Left cardiac atrium (tissue), 4 donors: ENCODE data around the gene AKNA. TPM values are rescaled to one million over a fixed set of nuclear protein-coding genes. Genes with fewer than 3 reads are reported as not detected.
"Not testable (repeated sequence)": the region's sequence is repeated elsewhere in the genome, so short reads cannot be mapped to it uniquely, and the experiment has no call there.

Experiments used
- ATAC-seq, 2 donors: fragments of 200-7000 bp; cut with Tn5 transposase; one replicate each; pipeline ENCODE4 v1.9.1; 2020; ENCODE audit warnings: mild to moderate bottlenecking in 2 of 2, moderate library complexity in 2 of 2
- DNase-seq: peaks from one replicate; pipeline ENCODE4 v3.0.0-alpha.2; 2020
- intact Hi-C, 2 donors: fragments of 100-400 bp; cut with DNase I; formaldehyde crosslinking; loops; one replicate each; pipeline versions ENCODE4 v1.14.1 to v1.15.1; 2022 to 2023
- total RNA-seq, 2 donors: library from RNA; stranded (reverse); fragmentation: NEBNext Ultra II Directional; extraction: Animal tissue kit (Norgen Biotek cat#: 25700); gene quantifications; one replicate each; pipeline ENCODE4 v1.2.1, GENCODE V29; 2021
- donor health status: DM: no; HTN: yes; CAD: no.
- donor health status: DM: no; HTN: yes; CAD: no; lungs with severe emphysema.
- donor health status: DM: yes; HTN: yes; CAD: no.
- donor health status: Dilated cardiomyopathy.

AKNA gene
- total RNA-seq, 2 donors from 2014 or later = 9.1 to 13.0 TPM

DNA sequence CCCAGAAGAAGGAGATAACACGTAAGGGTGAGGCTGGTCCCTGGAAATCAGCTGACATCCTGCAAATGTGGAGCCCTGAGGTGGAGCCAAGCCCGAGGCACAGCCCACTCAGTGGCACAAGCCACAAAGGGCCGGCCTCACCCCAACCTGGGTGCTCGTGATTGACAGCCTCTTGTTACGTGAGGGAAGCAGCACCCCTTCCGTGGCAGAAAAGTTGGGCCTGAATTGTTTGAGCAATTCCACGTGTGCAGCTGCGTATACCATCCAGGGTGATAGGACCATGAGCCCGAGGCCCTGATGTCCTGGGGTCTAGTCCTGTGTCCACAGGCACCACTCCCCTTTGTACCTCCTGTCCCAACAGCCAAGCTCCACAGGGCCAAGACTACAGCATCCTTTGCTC is 53.3 kb downstream of the AKNA start:
- ATAC-seq (no peak), DNase-seq (no peak)
- intact Hi-C loops = no loop called here

- DNase-seq, intact Hi-C loops: not testable (repeated sequence)
Observed at GRCh38 chr9:114333718-114334117, 54.1 kb downstream of the AKNA start.

DNA sequence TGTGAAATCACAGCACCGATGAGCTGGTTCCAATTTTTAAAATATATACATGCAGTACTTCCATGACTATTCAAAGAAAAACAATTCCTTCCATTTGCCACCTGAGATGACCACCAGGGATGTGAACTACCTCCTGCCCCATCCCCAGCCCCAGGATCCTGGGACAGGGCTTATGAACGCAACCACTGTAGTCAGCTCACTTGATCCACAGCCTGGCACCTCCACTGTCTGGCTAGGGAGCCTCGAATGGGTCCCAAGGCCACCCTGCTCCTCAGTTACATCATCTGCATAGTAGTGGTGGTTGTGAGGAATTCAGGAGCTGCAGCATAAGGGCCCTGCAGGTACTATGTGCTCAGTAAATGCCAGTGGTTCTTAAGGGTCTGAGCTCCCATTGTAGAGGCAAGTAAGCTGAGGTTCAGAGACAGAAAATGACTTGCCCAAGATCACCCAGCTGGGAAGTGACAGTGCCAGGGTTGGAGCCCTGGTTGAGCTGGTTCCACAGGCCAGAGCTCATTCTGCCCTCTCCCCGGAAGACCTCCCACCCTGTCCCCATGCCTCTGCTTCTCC is 55.2 kb downstream of the AKNA start:
- DNase-seq, intact Hi-C loops, ATAC-seq: not testable (repeated sequence)

More at GRCh38 chr9:114333718-114334117, 54.1 kb downstream of the AKNA start:
- not testable (repeated sequence) for ATAC-seq

DNA sequence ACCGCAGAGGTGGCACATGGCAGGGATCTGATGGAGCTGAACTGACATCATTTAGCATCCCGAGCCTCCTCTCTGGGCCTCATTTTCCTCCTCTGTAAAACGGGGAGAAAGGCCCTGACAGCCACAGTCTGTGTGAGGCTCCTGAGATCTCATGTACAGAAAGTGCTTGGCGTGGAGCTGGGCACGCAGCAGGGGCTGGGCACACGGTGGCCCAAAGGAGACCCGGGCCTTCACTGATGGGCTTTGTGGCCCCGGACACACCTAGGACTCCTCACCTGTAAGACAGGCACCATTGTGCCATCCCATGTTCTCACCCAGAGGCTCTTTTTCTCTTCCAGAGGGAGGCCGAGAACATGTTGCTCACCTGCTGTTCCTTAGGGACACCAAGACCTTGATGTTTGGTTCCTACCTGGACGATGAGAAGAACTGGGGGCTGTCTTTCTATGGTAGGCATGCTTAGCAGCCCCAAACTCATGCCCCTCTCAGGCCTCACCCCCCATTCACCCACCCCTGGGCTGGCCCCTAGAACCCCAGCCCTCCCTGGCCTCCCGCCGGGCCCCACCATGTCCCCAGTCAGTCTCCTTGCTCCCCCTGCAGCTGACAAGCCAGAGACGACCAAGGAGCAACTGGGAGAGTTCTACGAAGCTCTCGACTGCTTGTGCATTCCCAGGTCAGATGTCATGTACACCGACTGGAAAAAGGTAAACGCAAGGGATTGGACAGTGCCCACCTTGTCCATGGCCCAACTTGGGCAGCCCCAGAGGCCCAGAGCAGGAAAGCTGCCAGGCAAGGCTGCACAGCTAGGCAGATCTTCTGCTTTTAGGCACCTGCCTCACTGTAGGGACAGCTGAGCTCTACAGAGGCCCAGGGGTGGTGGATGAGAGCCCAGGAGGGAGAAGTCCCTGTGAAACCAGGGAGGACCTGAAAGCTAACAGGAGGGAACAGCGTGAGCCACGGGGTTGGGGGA is 56.3 kb downstream of the AKNA start:
- ATAC-seq, intact Hi-C loops: not testable (repeated sequence)
- DNase-seq = peak; percentile 12

DNA sequence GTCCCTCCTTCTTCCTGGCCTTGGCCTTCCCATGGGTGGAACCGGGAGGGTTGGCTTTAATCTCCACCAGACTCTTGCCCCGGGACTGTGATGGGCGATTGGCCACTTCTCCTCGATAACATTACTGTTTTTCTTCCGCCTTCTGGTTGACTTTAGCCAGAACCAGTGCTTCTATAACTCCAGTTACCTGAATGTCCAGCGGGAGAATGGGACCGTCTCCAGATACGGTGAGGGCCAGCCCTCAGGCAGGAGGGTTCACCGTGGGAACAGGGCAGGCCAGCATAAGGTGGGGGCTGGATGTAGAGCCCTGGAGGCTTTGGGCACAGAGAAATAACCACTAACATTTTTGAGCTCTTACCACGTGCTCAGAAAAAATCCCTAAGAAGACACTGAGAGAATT is 57.1 kb downstream of the AKNA start:
- no peak for ATAC-seq
- intact Hi-C loops = no loop called here
- DNase-seq = peak; percentile 26

- intact Hi-C loops, DNase-seq: not testable (repeated sequence)
- peak in 1 of 2 donors; percentile 10 for ATAC-seq
Observed at GRCh38 chr9:114329625-114330022, 58.2 kb downstream of the AKNA start, which contains the start of gene ORM2. Gene ORM2, plus strand, starts transcription at chr9:114329869. Its CDS starts 36 bp downstream, at chr9:114329905.

DNA sequence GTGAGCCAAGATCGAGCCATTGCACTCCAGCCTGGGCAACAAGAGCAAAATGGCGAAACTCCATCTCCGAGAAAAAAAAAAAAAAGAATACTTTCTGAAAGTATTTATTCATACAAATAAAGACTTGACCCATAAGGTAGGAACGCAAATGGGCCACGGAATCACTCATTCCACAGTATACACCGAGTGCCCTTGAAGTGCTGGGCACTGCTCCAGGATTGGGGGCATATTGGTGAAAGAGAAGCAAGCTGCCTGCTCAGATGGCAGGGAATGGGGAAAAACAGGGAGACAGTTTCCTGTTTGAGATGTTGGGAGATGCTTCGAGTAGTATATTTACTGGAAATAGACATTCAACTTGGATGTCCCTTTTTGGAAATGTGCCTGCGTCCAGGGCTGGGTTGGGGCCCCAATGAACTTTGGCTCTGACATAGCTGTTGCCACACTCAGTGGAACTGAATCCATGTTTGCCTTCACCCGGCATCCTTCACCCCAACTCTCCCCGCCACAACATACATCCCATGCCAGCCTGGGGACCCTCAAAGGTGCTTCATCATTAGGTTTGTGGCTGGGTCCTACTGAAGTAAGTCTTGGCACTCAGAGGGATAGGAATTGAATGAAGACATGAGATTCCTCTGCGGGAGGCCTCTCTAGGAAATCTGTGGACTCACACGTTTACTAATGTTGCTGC is 58.7 kb downstream of the AKNA start:
- DNase-seq = peak; percentile 27
- ATAC-seq, intact Hi-C loops: not testable (repeated sequence)

GRCh38 chr9:114328357-114328820 is 59.4 kb downstream of the AKNA start:
- intact Hi-C loops, ATAC-seq, DNase-seq: not testable (repeated sequence)

DNA sequence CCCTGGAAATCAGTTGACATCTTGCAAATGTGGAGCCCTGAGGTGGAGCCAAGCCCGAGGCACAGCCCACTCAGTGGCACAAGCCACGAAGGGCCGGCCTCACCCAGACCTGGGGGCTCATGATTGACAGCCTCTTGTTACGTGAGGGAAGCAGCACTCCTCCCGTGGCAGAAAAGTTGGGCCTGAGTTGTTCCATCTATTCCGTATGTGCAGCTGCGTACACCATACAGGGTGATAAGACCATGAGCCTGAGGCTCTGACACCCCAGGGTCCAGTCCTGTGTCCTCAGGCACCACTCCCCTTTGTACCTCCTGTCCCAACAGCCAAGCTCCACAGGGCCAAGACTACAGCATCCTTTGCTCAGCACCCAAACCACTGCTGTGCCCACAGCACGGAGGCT is 60.0 kb downstream of the AKNA start:
- ATAC-seq (no peak), DNase-seq (no peak)
- intact Hi-C loops = no loop called here

DNA sequence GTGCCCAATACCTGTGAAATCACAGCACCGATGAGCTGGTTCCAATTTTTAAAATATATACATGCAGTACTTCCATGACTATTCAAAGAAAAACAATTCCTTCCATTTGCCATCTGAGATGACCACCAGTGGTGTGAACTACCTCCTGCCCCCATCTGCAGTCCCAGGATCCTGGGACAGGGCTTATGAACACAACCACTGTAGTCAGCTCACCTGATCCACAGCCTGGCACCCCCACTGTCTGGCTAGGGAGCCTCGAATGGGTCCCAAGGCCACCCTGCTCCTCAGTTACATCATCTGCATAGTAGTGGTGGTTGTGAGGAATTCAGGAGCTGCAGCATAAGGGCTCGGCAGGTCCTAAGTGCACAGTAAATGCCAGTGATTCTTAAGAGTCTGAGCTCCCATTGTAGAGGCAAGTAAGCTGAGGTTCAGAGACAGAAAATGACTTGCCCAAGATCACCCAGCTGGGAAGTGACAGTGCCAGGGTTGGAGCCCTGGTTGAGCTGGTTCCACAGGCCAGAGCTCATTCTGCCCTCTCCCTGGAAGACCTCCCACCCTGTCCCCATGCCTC is 62.0 kb downstream of the AKNA start:
- ATAC-seq, intact Hi-C loops, DNase-seq: not testable (repeated sequence)

DNA sequence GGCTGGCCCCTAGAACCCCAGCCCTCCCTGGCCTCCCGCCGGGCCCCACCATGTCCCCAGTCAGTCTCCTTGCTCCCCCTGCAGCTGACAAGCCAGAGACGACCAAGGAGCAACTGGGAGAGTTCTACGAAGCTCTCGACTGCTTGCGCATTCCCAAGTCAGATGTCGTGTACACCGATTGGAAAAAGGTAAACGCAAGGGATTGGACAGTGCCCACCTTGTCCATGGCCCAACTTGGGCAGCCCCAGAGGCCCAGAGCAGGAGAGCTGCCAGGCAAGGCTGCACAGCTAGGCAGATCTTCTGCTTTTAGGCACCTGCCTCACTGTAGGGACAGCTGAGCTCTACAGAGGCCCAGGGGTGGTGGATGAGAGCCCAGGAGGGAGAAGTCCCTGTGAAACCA is 62.8 kb downstream of the AKNA start:
- DNase-seq, intact Hi-C loops, ATAC-seq: not testable (repeated sequence)

DNA sequence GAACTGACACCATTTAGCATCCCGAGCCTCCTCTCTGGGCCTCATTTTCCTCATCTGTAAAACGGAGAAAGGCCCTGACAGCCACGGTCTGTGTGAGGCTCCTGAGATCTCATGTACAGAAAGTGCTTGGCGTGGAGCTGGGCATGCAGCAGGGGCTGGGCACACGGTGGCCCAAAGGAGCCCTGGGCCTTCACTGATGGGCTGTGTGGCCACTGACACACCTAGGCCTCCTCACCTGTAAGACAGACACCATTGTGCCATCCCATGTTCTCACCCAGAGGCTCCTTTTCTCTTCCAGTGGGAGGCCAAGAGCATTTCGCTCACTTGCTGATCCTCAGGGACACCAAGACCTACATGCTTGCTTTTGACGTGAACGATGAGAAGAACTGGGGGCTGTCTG is 63.3 kb downstream of the AKNA start:
- ATAC-seq (no peak), DNase-seq (no peak)
- intact Hi-C loops = no loop called here

GRCh38 chr9:114323849-114324248 is 63.9 kb downstream of the AKNA start:
- intact Hi-C loops, ATAC-seq, DNase-seq: not testable (repeated sequence)

- ATAC-seq = peak in 1 of 2 donors; percentile 45
Observed at GRCh38 chr9:114322831-114323531, 64.8 kb downstream of the AKNA start, which contains the start of gene ORM1. Gene ORM1, plus strand, starts transcription at chr9:114323098. Its CDS starts 36 bp downstream, at chr9:114323134.

GRCh38 chr9:114322160-114322818 is 65.5 kb downstream of the AKNA start:
- intact Hi-C loops, DNase-seq, ATAC-seq: not testable (repeated sequence)

More at GRCh38 chr9:114322831-114323531, 64.8 kb downstream of the AKNA start, which contains the start of gene ORM1:
- DNase-seq, intact Hi-C loops: not testable (repeated sequence)

DNA sequence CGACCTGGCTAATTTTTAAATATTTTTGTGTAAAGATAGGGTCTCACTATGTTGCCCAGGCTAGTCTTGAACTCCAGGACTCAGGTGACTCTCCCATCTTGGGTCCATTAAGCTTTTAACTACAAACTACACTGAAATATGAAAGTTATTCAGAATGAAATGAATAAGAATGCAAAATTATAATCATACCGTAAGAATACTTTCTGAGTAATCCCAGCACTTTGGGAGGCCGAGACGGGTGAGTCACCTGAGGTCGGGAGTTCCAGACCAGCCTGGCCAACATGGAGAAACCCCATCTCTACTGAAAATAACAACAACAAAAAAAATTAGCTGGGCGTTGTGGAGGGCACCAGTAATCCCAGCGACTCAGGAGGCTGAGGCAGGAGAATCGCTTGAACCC is 66.0 kb downstream of the AKNA start:
- intact Hi-C loops = no loop called here
- DNase-seq = no peak
- ATAC-seq = no peak

- ATAC-seq, DNase-seq, intact Hi-C loops: not testable (repeated sequence)
Observed at GRCh38 chr9:114320710-114321109, 67.1 kb downstream of the AKNA start.

GRCh38 chr9:114319147-114319546 is 68.6 kb downstream of the AKNA start:
- ATAC-seq (no peak), DNase-seq (no peak)
- intact Hi-C loops = no loop called here
